CD14-positive monocyte (primary cell): ENCODE results near the gene TREM2. TPM values are rescaled to one million over a fixed set of nuclear protein-coding genes. Genes with fewer than 3 reads are reported as not detected.

ENCODE experiments used
- DNase-seq, 3 donors: peaks; one replicate each; pipeline ENCODE4 v3.0.0-alpha.2; 2011 to 2022
- H2AFZ ChIP-seq: 2 replicates; pipeline ENCODE4 v1.6.0; 2012; ENCODE audit warnings: mild to moderate bottlenecking, low read depth, low read length, inconsistent platforms; ENCODE audit not compliant: insufficient read depth, poor library complexity, severe bottlenecking
- H3K27ac ChIP-seq, 2 donors: 1 replicate in 1 of 2; 2 replicates in 1 of 2; pipeline ENCODE4 v1.5.1; 2012 to 2013; ENCODE audit warnings: low read length in 2 of 2, control low read depth in 1 of 2, inconsistent platforms in 1 of 2, low read depth in 1 of 2, mild to moderate bottlenecking in 1 of 2
- H3K27me3 ChIP-seq, 2 donors: one replicate each; pipeline versions ENCODE4 v1.6.0 to v1.6.1; 2011 to 2013; ENCODE audit warnings: low read length in 2 of 2; ENCODE audit not compliant: control insufficient read depth in 2 of 2, insufficient read depth in 2 of 2
- H3K36me3 ChIP-seq, 2 donors: replicated peaks in 1 of 2; 1 replicate in 1 of 2; 2 replicates in 1 of 2; pipeline versions ENCODE4 v1.5.1 to v1.6.1; 2012 to 2013; ENCODE audit warnings: low read length in 2 of 2, control low read depth in 1 of 2, inconsistent platforms in 1 of 2, mild to moderate bottlenecking in 1 of 2; ENCODE audit not compliant: insufficient read depth in 2 of 2, control insufficient read depth in 1 of 2
- H3K4me1 ChIP-seq, 2 donors: 1 replicate in 1 of 2; 2 replicates in 1 of 2; pipeline versions ENCODE4 v1.5.1 to v1.6.1; 2012 to 2013; ENCODE audit warnings: low read length in 2 of 2, control low read depth in 1 of 2, inconsistent platforms in 1 of 2, mild to moderate bottlenecking in 1 of 2, moderate library complexity in 1 of 2; ENCODE audit not compliant: insufficient read depth in 2 of 2, control insufficient read depth in 1 of 2
- H3K4me2 ChIP-seq: replicated peaks from 2 replicates; pipeline ENCODE3; 2012; ENCODE audit warnings: low read length, moderate library complexity, mild to moderate bottlenecking; ENCODE audit not compliant: poor library complexity, severe bottlenecking; ENCODE audit errors: extremely low read depth
- H3K4me3 ChIP-seq, 3 experiments: fragments of 200-600 bp in 1 of 3; sonication (generic) in 1 of 3; replicated peaks in 1 of 3; 1 replicate in 2 of 3; 2 replicates in 1 of 3; pipeline ENCODE4 v1.5.1; 2011 to 2013; ENCODE audit warnings: low read length in 3 of 3, mild to moderate bottlenecking in 3 of 3, control low read depth in 2 of 3, low read depth in 2 of 3, inconsistent platforms in 1 of 3, moderate library complexity in 1 of 3
- H3K79me2 ChIP-seq: 2 replicates; pipeline ENCODE4 v1.6.0; 2012; ENCODE audit warnings: mild to moderate bottlenecking, control low read depth, inconsistent platforms, low read length, moderate library complexity; ENCODE audit not compliant: insufficient read depth
- H3K9ac ChIP-seq: 2 replicates; pipeline ENCODE4 v1.6.0; 2017; ENCODE audit warnings: low read length, mild to moderate bottlenecking; ENCODE audit not compliant: insufficient read depth, poor library complexity, severe bottlenecking
- H3K9me3 ChIP-seq, 2 donors: replicated peaks in 1 of 2; 1 replicate in 1 of 2; 2 replicates in 1 of 2; pipeline versions ENCODE4 v1.5.1 to v1.6.1; 2012 to 2013; ENCODE audit warnings: low read length in 2 of 2, control low read depth in 1 of 2; ENCODE audit not compliant: control insufficient read depth in 1 of 2, insufficient read depth in 1 of 2
- H4K20me1 ChIP-seq: 2 replicates; pipeline ENCODE4 v1.6.0; 2012; ENCODE audit warnings: mild to moderate bottlenecking, low read length, control low read depth, moderate library complexity; ENCODE audit not compliant: insufficient read depth
- H3K27ac Mint-ChIP-seq, 7 donors: one replicate each; pipeline ENCODE4 v1.8.0; 2020; ENCODE audit warnings: mild to moderate bottlenecking in 7 of 7, mixed read lengths in 7 of 7, moderate library complexity in 6 of 7, inconsistent platforms in 2 of 7
- H3K27me3 Mint-ChIP-seq, 3 donors: one replicate each; pipeline ENCODE4 v1.8.0; 2021 to 2022; ENCODE audit warnings: low read depth in 3 of 3, mild to moderate bottlenecking in 3 of 3, mixed read lengths in 3 of 3, moderate library complexity in 3 of 3, inconsistent platforms in 1 of 3
- H3K36me3 Mint-ChIP-seq, 2 donors: one replicate each; pipeline ENCODE4 v1.8.0; 2020; ENCODE audit warnings: mixed read lengths in 2 of 2, inconsistent platforms in 1 of 2, mild to moderate bottlenecking in 1 of 2
- H3K4me1 Mint-ChIP-seq: one replicate; pipeline ENCODE4 v1.8.0; 2020; ENCODE audit warnings: mild to moderate bottlenecking, mixed read lengths
- H3K4me3 Mint-ChIP-seq, 2 donors: one replicate each; pipeline ENCODE4 v1.8.0; 2020; ENCODE audit warnings: mild to moderate bottlenecking in 2 of 2, mixed read lengths in 2 of 2, moderate library complexity in 1 of 2
- H3K9me3 Mint-ChIP-seq, 7 donors: one replicate each; pipeline ENCODE4 v1.8.0; 2020 to 2022; ENCODE audit warnings: mixed read lengths in 7 of 7, mild to moderate bottlenecking in 6 of 7, moderate library complexity in 6 of 7, inconsistent platforms in 2 of 7
- CTCF ChIP-seq: fragments of 200-600 bp; IDR thresholded peaks from one replicate; pipeline ENCODE4 v1.8.0; 2022; ENCODE audit warnings: antibody characterized with exemption, mild to moderate bottlenecking
- WGBS: methylation state at CpG from one replicate; pipeline ENCODE4 v1.1.5; 2013; ENCODE audit warnings: missing lambda C conversion rate; ENCODE audit not compliant: insufficient coverage; 5-methylcytosine and 5-hydroxymethylcytosine counted together
- intact Hi-C, 2 donors: fragments of 100-400 bp; cut with micrococcal nuclease; formaldehyde crosslinking; loops; one replicate each; pipeline versions ENCODE4 v1.15.0 to v1.15.1; 2023
- polyA plus RNA-seq, 3 donors: library from polyadenylated mRNA; depleted of rRNA in 1 of 3; unstranded in 2 of 3; stranded (reverse) in 1 of 3; fragments of 300-500 nt in 2 of 3; fragments of >200 nt in 1 of 3; fragmentation: Illumina TruSeq in 2 of 3; gene quantifications; 1 replicate in 2 of 3; 2 replicates in 1 of 3; pipeline ENCODE4 v1.2.3, GENCODE V29; 2012 to 2021

TREM2 gene
- polyA plus RNA-seq, 3 donors = 0.54 to 0.78 (median 0.56) TPM

- H3K9me3 Mint-ChIP-seq = peaks cover 0 to 2% (median 0%) of the 10 kb centered on the region in 7 donors
- Histone ChIP-seq H3K4me2 (no peak overlapping the region), H3K27me3 (no peaks in the 10 kb centered on the region), H2AFZ (no peak overlapping the region), H4K20me1 (no peaks in the 10 kb centered on the region), H3K27ac (no peak overlapping the region), H3K9ac (no peak overlapping the region), H3K79me2 (no peaks in the 10 kb centered on the region), H3K4me3 (no peak overlapping the region), H3K9me3 (no peaks in the 10 kb centered on the region), H3K36me3 (no peaks in the 10 kb centered on the region), H3K4me1 (peaks cover 2 to 9% of the 10 kb centered on the region in 2 donors)
- no peak for TF ChIP-seq CTCF
- H3K36me3 Mint-ChIP-seq = peaks cover 7 to 13% of the 10 kb centered on the region in 2 donors
- H3K4me3 Mint-ChIP-seq = no peak overlapping the region
- no CpG with 5 or more reads among the region's 2 CpGs for WGBS
- no peak overlapping the region for H3K27ac Mint-ChIP-seq
- H3K27me3 Mint-ChIP-seq = peaks cover 0 to 15% (median 4%) of the 10 kb centered on the region in 3 donors
- intact Hi-C loops = no loop called here
- peaks cover 14% of the 10 kb centered on the region for H3K4me1 Mint-ChIP-seq
- no peak for DNase-seq
Observed at GRCh38 chr6:41174610-41175009, 11.7 kb upstream of the TREM2 start.

DNA sequence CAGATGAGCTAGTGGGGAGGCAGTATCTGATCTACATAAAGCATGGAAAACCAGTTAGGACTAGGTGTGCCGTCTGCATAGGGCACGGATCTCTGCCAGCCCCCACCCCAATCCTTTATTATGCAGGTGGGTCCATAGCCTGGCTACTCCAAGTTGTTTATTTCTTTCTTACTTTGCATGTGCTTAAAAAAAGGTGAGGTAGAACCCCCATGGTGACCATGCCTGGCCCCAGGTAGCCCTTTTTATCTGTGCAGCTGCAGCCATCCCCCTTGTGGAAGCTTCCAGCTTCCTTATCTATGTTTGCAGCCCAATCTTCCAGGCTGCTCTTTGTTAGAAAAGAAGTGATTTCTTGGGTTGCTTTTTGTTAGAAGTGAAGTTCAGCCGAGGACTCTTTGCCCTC is 9.0 kb upstream of the TREM2 start:
- Mint-ChIP-seq H3K36me3 (peaks cover 0 to 6% of the 10 kb centered on the region in 2 donors), H3K4me1 (peaks cover 10% of the 10 kb centered on the region), H3K27ac (no peak overlapping the region), H3K27me3 (peaks cover 1 to 12% (median 7%) of the 10 kb centered on the region in 3 donors), H3K9me3 (peaks cover 0 to 2% (median 0%) of the 10 kb centered on the region in 7 donors), H3K4me3 (no peak overlapping the region)
- no peak overlapping the region for H3K4me3 ChIP-seq
- no peaks in the 10 kb centered on the region for H3K27me3 ChIP-seq
- H4K20me1 ChIP-seq = no peaks in the 10 kb centered on the region
- no peaks in the 10 kb centered on the region for H3K79me2 ChIP-seq
- H2AFZ ChIP-seq = no peak overlapping the region
- H3K9me3 ChIP-seq = no peaks in the 10 kb centered on the region
- H3K4me2 ChIP-seq = no peak overlapping the region
- DNase-seq = no peak
- H3K4me1 ChIP-seq = no peaks in the 10 kb centered on the region
- no peak overlapping the region for H3K27ac ChIP-seq
- no peak for TF ChIP-seq CTCF
- H3K36me3 ChIP-seq = no peaks in the 10 kb centered on the region
- no CpG with 5 or more reads among the region's 3 CpGs for WGBS
- intact Hi-C loops = no loop called here
- H3K9ac ChIP-seq = no peak overlapping the region
